Brain microvascular endothelial cell (primary cell): Measurements from ENCODE around the gene MST1R.

Source experiments
- DNase-seq: peaks from one replicate; pipeline ENCODE4 v3.0.0-alpha.2; 2020
- H3K27ac ChIP-seq: fragments of 250-450 bp; sonication (Bioruptor Pico); 2 replicates; pipeline ENCODE4 v1.5.1; 2020; ENCODE audit warnings: mild to moderate bottlenecking, moderate library complexity
- H3K27me3 ChIP-seq: fragments of 250-450 bp; sonication (Bioruptor Pico); replicated peaks from 2 replicates; pipeline ENCODE4 v1.5.1; 2020; ENCODE audit warnings: mild to moderate bottlenecking
- H3K36me3 ChIP-seq: fragments of 250-450 bp; sonication (Bioruptor Pico); replicated peaks from 2 replicates; pipeline ENCODE4 v1.5.1; 2020; ENCODE audit warnings: mild to moderate bottlenecking
- H3K4me3 ChIP-seq: 2 replicates; pipeline ENCODE4 v1.5.1; 2011; ENCODE audit warnings: low read depth, mild to moderate bottlenecking, control low read depth, low read length, moderate library complexity
- CTCF ChIP-seq: IDR thresholded peaks from 2 replicates; pipeline ENCODE4 v1.5.1; 2011; ENCODE audit warnings: low read depth, mild to moderate bottlenecking, moderate library complexity, low read length, control low read depth, inconsistent platforms; ENCODE audit errors: missing control alignments
- in situ Hi-C: cut with HindIII; loops from 2 replicates; pipeline ENCODE4 v1.10.0; 2017; ENCODE audit warnings: low sequenced_read_pairs, low pct_ligation_motif_present

The MST1R gene

GRCh38 chr3:49869525-49870126 is 34.0 kb downstream of the MST1R start, which contains the start of gene CAMKV:
Gene CAMKV (minus strand): TSS chr3:49869906. CDS start chr3:49862388, 7,518 bp downstream.
- Histone ChIP-seq H3K4me3 (peak within 1 kb of the TSS; percentile 9), H3K27me3 (peaks cover 28% of the 10 kb centered on the region)
- TF ChIP-seq CTCF, result no peak

GRCh38 chr3:49868862-49869466 is 34.7 kb downstream of the MST1R start:
- no peak for DNase-seq
- no peaks in the 10 kb centered on the region for H3K36me3 ChIP-seq
- peaks cover 28% of the 10 kb centered on the region for H3K27me3 ChIP-seq
- in situ Hi-C loops, result no loop called here
- no peak for TF ChIP-seq CTCF
- H3K27ac ChIP-seq, result no peak overlapping the region
- H3K4me3 ChIP-seq, result no peak overlapping the region

More at GRCh38 chr3:49869525-49870126, 34.0 kb downstream of the MST1R start, which contains the start of gene CAMKV:
- H3K36me3 ChIP-seq, result no peaks in the 10 kb centered on the region
- in situ Hi-C loops, result no loop called here
- H3K27ac ChIP-seq, result no peak within 1 kb of the TSS
- DNase-seq, result no peak

GRCh38 chr3:49867871-49868321 is 35.8 kb downstream of the MST1R start:
- TF ChIP-seq CTCF, result no peak
- Histone ChIP-seq H3K36me3 (no peaks in the 10 kb centered on the region), H3K27ac (no peak overlapping the region), H3K27me3 (peaks cover 28% of the 10 kb centered on the region), H3K4me3 (no peak overlapping the region)
- DNase-seq, result peak; percentile 25
- in situ Hi-C loops, result no loop called here

GRCh38 chr3:49867400-49867799 is 36.3 kb downstream of the MST1R start:
- Histone ChIP-seq H3K27ac (no peak overlapping the region), H3K36me3 (no peaks in the 10 kb centered on the region), H3K27me3 (peaks cover 28% of the 10 kb centered on the region), H3K4me3 (no peak overlapping the region)
- no peak for DNase-seq
- TF ChIP-seq CTCF, result no peak
- in situ Hi-C loops, result no loop called here

GRCh38 chr3:49865198-49865784 is 38.4 kb downstream of the MST1R start:
- Histone ChIP-seq H3K36me3 (no peaks in the 10 kb centered on the region), H3K27ac (no peak overlapping the region), H3K27me3 (peaks cover 22% of the 10 kb centered on the region), H3K4me3 (no peak overlapping the region)
- DNase-seq, result no peak
- TF ChIP-seq CTCF, result no peak
- in situ Hi-C loops, result no loop called here
